HG02623 (cell line): ENCODE measurements around the gene PDE3B.
"Not testable (repeated sequence)": the region's sequence is repeated elsewhere in the genome, so short reads cannot be mapped to it uniquely, and the experiment has no call there.

Experiments used
- ATAC-seq: cut with Tn5 transposase; IDR thresholded peaks from one replicate; pipeline ENCODE4 v1.9.1; 2021; ENCODE audit warnings: moderate library complexity; ENCODE audit not compliant: unreplicated experiment

The PDE3B gene

DNA sequence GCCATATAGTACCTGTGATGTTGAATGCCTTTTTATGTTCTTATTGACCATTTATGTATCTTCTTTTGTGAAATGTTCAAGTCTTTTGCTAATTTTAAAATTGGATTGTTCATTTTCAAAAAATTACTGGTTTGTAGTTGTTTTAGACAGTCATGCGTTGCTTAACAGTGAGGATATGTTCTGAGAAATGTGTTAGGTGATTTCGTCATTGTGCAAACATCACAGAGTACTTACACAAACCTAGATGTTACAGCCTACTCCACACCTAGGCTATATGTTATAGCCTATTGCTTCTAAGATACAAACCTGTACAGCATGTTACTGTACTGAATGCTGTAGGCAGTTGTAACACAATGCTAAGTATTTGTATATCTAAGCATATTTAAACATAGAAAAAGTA lies 32.5 kb downstream of the PDE3B start:
- no peak for ATAC-seq

DNA sequence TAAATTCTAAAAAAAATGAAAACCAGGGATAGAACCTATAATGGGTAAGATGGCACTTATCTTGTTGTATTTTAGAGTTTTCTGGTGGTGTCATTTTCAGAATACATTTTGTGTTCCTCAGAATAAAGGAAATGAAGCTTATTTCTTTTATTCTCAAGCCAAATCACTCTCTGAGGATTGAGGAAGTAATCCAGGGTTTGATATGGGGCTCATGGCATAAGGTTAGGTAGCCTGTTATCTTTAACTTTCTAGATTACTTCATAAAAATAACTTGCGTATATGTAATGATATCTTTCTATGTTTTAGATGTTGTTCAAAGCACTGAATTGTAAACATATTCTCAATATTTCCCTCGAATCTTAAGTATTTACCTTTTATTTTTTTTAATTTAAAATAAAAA lies 33.5 kb downstream of the PDE3B start:
- ATAC-seq, result no peak

DNA sequence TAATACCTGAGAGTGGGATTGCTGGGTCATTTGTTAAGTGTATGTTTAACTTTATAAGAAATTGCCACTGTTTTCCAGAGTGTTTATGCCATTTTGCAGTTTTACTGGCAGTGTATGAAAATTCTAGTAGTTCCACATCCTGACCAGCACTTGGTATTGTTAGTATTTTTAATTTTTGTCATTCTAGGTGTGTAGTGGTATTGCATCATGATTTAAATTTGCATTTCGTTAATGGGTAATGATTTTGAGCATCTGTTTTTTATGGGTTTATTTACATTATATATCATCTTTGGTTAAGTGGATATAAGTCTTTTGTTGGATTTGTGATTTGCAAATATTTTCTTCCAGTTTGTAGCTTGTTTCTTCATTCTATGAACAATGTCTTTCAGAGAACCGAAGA lies 34.7 kb downstream of the PDE3B start:
- no peak for ATAC-seq

DNA sequence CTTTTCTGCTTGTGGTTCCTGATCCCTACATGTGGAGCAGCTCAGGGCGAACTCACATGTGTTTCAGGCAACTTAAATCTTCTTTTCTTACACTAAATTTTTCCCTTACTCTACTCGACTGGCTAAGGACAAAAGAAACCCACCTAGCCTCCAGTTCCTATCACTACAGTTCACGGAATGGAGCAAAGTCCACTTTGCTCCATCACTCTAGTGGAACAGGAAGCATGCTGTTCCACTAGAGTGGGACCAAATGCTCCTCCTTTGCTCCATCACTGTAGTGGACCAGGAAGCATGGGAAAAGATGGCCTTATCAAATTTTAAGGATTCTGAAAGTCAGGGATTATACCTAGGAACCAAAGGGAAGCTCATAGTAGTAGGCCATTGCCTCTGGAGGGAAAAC lies 36.1 kb downstream of the PDE3B start:
- no peak for ATAC-seq

DNA sequence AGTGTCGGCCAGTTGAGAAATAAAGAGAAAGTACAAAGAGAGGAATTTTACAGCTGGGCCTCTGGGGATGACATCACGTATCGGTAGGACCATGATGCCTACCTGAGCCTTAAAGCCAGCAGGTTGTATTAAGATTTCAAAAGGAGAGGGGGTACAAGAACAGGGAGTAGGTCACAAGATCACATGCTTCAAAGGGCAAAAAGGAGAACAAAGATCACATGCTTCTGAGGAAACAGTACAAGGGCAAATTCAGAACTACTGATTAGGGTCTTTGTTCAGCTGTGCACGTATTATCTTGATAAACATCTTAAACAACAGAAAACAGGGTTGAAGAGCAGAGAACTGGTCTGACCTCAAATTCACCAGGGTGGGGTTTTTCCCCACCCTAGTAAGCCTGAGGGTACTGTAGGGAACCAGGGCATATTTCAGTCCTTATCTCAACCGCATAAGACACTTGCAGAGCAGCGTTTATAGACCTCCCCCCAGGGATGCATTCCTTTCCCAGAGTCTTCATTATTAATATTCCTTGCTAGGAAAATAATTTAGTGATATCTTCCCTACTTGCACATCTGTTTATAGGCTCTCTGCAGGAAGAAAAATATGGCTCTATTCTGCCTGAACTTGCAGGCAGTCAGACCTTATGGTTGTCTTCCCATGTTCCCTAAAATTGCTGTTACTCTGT lies 40.8 kb downstream of the PDE3B start:
- not testable (repeated sequence) for ATAC-seq

DNA sequence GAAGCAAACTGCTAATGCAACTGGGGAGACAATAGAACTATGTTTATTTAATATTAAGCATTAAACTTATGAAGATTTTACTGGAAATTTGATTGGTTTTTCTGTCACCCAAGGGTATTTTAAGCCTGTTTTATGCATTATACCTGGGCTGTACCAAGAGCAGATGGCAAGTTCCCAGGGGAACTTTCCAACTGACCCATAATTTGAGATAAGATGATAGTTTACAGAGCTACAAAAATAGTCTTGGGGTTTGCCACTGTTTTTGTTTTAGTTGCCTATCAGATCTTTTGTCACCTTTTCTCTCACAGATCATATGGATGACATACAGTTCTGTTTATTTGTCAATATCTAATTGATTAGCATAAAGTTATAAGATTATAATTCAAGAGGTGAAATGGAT lies 43.9 kb downstream of the PDE3B start:
- ATAC-seq, result no peak

DNA sequence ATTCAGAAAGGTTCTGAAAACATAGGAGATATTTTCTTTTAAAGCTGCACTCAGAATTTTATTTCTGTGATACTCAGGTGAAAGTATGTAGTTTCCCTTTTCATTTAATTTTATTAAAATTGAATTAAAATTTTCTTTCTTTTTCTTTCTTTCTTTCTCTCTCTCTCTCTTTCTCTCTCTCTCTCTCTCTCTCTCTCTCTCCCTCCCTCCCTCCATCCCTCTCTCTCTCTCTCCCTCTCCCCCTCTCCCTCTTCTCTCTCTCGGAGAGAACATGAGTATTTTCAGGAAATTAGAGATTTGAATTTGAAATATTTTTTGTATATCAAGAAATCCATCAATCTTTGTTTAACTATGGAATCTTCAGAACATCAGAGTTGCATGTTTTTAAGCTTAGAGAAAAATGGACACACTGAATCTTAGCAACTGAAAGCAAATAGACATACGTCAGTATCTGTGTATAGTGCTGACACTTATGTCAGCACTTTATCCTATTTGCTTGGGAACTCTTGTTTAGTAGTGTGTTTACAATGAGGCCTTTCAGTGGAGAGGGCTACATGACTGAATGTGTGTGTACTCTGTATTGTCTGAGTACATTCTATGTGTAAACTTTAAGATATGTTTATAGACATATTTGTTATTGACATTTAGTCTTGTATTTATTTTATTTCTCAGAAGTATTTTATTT lies 44.5 kb downstream of the PDE3B start:
- ATAC-seq, result no peak

DNA sequence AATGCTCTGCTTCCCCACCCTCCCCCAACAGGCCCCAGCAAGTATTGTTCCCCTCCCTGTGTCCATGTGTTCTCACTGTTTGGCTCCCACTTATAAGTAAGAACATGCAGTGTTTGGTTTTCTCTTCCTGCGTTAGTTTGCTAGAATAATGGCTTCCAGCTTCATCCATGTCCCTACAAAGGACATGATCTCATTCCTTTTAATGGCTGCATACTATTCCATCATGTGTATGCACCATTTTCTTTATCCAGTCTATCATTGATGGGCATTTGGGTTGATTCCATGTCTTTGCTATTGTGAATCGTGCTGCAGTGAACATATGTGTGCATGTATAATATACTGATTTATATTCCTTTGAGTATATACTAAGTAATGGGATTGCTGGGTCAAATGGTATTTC lies 52.1 kb downstream of the PDE3B start:
- ATAC-seq, result not testable (repeated sequence)

DNA sequence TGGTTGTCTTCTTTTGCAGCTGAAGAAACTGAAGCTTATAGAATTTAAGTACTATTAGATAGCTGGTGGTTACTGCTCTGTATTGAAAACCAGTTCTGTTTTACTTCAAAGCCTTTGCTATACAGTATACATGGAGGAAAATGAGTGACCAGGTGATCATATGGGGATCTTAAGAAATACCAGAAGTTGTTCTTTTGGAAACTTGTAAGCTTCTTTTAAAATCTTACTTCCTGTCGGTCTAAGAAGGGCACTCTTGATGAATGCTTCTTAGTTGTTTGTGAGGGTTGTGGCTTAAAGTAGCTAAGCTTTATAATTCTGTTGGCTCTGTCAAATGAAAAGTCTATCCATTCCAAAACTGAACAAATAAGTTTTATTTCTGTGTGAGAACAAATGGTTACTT lies 55.2 kb downstream of the PDE3B start:
- ATAC-seq, result no peak

DNA sequence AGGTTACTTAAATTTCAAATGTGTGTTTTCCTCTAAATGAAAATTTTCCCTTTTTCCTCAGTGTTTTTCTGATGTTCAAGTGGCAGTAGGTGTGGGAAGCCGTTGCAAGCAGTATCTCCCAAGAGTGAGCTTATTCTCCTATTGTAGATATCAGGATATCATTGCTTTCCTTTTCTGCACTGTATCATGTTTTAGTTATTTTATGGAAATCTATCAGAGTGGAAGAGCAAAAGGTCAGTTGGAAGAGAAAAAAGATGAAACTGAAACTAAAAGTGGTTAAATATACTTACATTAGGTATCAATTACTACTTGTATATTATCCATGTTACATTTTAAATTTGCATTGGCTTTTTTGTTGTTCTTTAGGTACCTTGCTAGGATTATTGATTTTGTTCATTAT lies 57.0 kb downstream of the PDE3B start:
- ATAC-seq, result no peak

DNA sequence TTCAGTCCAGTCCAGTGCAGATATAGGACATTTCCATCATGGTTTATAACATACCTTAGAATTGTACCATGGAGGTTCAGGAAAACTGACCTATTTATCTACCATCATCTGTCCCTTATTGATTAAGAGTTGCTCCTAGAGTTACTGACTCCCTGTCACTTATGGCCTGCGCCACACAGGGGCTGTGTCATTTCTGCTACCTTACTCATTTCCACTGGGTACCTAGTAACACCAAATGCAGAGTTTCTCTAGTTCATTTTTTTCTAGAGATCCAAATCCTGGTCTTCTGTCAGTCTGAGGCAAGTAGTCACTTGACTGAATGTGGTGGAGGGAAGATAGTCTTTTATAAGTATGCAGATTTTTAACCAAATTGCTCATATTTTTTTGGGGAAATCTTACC lies 59.2 kb downstream of the PDE3B start:
- ATAC-seq, result no peak

DNA sequence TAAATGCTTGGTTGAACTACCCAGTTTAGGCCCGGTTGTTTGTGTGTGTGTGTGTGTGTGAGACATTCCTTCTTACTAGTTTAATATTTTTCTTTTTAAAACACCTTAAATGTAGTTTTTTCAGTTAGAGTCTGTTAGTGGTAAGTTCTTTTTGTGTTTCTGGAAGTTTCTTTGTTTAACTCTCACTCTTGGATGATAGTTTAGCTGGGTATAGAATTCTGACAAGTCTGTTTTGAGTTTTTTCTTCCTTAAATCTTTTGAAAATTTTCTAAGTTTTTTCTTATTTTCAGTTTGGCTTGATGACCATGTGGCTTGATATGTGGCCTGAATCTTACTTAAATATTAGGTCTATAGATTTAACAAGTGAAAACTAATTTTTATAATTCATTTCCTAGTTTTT lies 60.1 kb downstream of the PDE3B start:
- no peak for ATAC-seq

DNA sequence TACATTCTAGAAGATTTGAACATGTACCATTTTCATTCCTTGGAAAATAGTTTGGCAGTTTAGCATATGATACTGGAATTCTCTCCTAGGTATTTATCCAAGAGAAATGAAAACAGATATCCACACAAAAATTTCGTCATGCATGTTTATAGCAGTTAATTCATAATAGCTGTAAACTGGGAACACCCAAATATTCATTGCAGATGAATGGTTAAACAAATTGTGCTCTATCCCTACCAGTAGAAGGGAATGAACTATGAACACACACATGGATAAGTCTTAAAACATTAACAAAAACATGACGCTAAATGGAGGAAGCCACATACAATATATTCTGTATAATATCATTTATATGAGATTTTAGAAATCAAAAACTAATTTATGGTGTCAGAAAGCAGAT lies 61.5 kb downstream of the PDE3B start:
- ATAC-seq, result no peak

DNA sequence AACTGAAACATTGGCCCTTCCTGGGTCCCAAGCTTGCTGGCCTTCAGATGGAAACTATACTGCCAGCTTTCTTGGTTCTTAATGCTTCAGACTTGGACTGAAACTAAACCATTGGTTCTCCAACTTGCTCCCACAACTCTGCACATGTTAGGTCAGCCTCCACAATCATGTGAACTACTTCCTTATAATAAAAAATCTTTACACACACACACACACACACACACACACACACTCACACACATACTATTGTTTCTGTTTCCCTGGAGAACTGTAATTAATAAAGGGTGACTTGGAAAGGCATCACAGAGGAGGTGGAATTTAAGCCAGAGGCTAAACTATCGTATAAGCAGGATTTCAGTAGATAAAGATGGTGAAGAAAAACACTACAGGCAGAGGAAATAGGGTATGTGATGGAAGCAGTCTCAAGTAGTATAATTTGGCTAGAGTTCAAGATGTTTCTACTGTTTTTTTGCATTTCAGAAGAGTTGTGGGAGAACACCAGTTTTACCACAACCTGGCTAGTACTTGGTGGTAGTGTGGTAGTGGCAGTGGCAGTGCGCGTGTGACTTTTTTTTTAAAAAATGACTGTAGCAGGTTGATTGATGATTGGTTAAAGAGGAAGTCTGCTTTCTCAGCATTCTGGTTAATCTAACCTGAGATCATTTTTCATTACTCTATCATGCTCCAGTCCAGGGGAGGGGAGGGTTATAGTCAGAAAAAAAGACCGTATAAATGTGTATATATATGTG lies 70.1 kb downstream of the PDE3B start:
- no peak for ATAC-seq

DNA sequence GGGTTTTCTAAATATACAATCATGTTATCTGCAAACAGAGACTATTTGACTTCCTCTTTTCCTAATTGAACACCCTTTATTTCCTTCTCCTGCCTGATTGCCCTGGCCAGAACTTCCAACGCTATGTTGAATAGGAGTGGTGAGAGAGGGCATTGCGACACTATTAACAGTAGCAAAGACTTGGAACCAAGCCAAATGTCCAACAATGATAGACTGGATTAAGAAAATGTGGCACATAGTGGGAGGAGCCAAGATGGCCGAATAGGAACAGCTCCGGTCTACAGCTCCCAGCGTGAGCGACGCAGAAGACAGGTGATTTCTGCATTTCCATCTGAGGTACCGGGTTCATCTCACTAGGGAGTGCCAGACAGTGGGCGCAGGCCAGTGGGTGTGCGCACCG lies 72.1 kb downstream of the PDE3B start:
- not testable (repeated sequence) for ATAC-seq

DNA sequence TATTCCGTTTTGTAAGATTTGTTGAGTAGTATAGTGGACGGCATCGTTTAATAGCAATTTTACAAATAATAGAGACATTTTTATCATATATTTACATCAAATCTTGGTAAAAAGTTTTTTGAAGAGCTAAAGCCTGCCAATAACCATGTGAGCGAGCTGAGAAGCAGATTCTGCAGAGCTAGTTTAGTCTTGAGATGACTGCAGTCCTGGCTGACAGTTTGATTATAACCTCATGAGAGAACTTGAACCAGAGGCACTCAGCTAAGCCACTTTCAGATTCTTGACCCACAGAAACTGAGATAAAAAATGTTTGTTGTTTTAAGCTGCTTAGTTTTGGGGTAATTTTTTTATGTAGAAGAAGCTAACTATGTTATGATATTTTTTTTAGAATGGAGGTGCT lies 78.9 kb downstream of the PDE3B start:
- no peak for ATAC-seq

DNA sequence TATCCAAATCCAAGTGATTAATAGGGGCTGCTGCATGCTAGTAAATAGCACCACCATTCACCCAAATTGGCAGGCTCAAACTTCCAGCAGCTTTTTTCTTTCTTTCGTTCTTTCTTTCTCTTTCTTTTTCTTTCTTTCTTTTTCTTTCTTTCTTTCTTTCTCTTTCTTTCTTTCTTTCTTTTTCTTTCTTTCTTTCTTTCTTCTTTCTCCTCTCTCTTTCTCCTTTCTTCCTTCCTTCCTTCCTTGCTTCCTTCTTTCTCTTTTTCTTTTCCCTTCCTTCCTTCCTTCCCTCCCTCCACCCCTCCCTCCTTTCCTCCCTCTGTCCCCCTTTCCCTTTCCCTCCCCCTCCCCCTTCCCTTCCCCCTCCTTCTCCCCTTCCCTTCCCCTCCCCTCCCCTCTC lies 81.5 kb downstream of the PDE3B start:
- no peak for ATAC-seq

DNA sequence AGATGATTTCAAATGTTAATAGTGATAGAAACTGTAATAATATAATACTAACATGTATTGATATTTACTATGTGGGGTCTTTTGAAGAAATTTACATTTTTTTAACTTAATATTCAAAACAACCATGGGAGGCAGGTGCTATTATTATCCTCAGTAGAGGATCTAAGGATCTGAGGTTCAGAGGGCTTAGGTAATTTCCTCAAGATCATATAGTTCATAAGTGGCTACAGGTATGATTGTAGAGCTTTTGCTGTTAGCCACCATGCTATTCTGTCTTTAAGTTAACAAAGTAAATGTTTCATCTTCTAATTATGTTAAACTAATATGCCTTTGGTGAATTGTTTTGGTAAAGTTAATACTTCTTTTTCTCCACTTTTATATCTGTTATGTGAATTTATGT lies 83.6 kb downstream of the PDE3B start:
- ATAC-seq, result no peak

DNA sequence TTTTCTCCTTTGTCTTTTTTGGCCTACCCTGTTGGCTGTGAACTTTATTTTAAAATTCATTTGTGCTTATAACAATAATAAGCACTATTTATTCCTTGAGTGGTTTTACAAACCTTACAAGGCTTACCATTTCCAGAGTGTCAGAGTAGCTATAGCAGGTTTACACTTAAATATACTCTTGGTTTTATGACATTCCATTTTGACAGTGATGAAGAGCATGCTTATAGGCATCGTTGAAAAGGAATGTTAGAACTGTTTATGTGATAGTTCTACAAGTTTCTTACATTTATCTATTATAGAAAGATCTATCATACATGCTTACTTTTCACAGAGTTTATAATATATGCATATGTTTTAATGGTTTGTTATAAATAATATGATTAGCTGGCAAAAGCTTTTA lies 84.1 kb downstream of the PDE3B start:
- ATAC-seq, result no peak

DNA sequence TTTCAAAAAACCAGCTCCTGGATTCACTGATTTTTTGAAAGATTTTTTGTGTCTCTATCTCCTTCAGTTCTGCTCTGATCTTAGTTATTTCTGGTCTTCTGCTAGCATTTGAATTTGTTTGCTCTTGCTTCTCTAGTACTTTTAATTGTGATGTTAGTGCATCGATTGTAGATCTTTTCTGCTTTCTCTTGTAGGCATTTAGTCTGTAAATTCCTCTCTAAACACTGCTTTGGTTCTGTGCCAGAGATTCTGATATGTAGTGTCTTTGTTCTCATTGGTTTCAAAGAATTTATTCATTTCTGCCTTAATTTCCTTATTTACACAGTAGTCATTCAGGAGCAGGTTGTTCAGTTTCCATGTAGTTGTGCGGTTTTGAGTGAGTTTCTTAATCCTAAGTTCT lies 96.9 kb downstream of the PDE3B start:
- ATAC-seq, result not testable (repeated sequence)

DNA sequence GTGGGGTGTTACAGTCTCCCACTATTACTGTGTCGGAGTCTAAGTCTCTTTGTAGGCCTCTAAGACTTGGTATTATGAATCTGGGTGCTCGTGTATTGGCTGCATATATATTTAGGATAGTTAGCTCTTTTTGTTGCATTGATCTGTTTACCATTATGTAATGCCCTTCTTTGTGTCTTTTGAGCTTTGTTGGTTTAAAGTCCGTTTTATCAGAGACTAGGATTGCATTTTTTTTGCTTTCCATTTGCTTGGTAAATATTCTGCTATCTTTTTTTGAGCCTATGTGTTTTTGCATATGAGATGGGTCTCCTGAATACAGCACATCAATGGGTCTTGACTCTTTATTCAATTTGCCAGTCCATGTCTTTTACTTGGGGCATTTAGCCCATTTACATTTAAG lies 97.6 kb downstream of the PDE3B start:
- no peak for ATAC-seq

DNA sequence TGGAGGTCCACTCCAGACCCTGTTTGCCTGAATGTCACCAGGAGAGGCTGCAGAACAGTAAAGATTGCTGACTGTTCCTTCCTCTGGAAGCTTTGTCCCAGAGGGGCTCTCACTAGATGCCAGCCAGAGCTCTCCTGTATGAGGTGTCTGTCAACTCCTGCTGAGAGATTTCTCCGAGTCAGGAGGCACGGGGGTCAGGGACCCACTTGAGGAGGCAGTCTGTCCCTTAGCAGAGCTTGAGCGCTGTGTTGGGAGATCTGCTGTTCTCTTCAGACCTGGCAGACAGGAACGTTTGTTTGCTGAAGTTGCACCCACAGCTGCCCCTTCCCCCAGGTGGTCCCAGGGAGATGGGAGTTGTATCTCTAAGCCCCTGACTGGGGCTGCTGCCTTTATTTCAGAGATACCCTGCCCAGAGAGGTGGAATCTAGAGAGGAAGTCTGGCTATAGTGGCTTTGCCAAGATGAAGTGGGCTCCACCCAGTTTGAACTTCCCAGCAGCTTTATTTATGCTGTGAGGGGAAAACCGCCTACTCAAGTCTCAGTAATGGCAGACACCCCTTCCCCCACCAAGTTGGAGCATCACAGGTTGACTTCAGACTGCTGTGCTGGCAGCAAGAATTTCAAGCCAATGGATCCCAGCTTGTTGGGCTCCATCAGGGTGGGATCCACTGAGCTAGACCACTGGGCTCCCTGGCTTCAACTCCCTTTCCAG lies 99.4 kb downstream of the PDE3B start:
- no peak for ATAC-seq
